ENCODE results near the gene GRPEL2. TPM values are rescaled to one million over a fixed set of nuclear protein-coding genes. Genes with fewer than 3 reads are reported as not detected.

The GRPEL2 gene
- total RNA-seq, 4 donors from 2014 or later = 12.6 to 19.6 (median 13.7) TPM

GRCh38 chr5:149323621-149324205 lies 21.6 kb upstream of the GRPEL2 start:
- H3K4me1 ChIP-seq = peaks cover 11 to 12% of the 10 kb centered on the region in 2 donors
- intact Hi-C loops (cut with DNase I) = loop anchor here (5.0 kb wide), 1 partner anchor 109 kb away; no protein-coding TSS in a partner anchor
- no peak overlapping the region for H3K27ac ChIP-seq
- no peaks in the 10 kb centered on the region for H3K27me3 ChIP-seq
- TF ChIP-seq POLR2A (IDR thresholded peaks at IDR 0.05) (no peak), CTCF (IDR thresholded peaks at IDR 0.05) (no peak)
- no peaks in the 10 kb centered on the region for H3K9me3 ChIP-seq
- WGBS, 2 donors = 87 to 88% methylated on average over 2 of the region's 2 CpGs
- H3K4me3 ChIP-seq (replicated peaks in 1 of 3) = no peak overlapping the region
- DNase-seq = no peak
- no peaks in the 10 kb centered on the region for H3K36me3 ChIP-seq

- no peak for DNase-seq
- Histone ChIP-seq H3K27me3 (no peaks in the 10 kb centered on the region), H3K4me3 (replicated peaks in 1 of 3) (no peak overlapping the region), H3K27ac (no peak overlapping the region), H3K4me1 (peaks cover 11 to 12% of the 10 kb centered on the region in 2 donors), H3K36me3 (no peaks in the 10 kb centered on the region), H3K9me3 (no peaks in the 10 kb centered on the region)
- no peak for TF ChIP-seq POLR2A (IDR thresholded peaks at IDR 0.05)
- no peak for TF ChIP-seq CTCF (IDR thresholded peaks at IDR 0.05)
- 86 to 88% methylated on average over 2 of the region's 2 CpGs for WGBS, 2 donors
- intact Hi-C loops (cut with DNase I) = loop anchor here (5.0 kb wide), 1 partner anchor 108 kb away; no protein-coding TSS in a partner anchor
Observed at GRCh38 chr5:149324641-149325040, 20.7 kb upstream of the GRPEL2 start.

- Histone ChIP-seq H3K4me1 (peaks cover 11 to 12% of the 10 kb centered on the region in 2 donors), H3K27ac (no peak overlapping the region), H3K9me3 (no peaks in the 10 kb centered on the region), H3K36me3 (no peaks in the 10 kb centered on the region), H3K4me3 (replicated peaks in 1 of 3) (no peak overlapping the region), H3K27me3 (no peaks in the 10 kb centered on the region)
- intact Hi-C loops (cut with DNase I) = no loop called here
- no peak for DNase-seq
- TF ChIP-seq CTCF (IDR thresholded peaks at IDR 0.05) (no peak), POLR2A (IDR thresholded peaks at IDR 0.05) (no peak)
Observed at GRCh38 chr5:149325166-149325735, 20.0 kb upstream of the GRPEL2 start.

GRCh38 chr5:149325894-149326293 lies 19.4 kb upstream of the GRPEL2 start:
- Histone ChIP-seq H3K36me3 (no peaks in the 10 kb centered on the region), H3K27ac (no peak overlapping the region), H3K27me3 (no peaks in the 10 kb centered on the region), H3K9me3 (no peaks in the 10 kb centered on the region), H3K4me3 (replicated peaks in 1 of 3) (no peak overlapping the region), H3K4me1 (peaks cover 5 to 6% of the 10 kb centered on the region in 2 donors)
- DNase-seq = no peak
- 93 to 94% methylated on average over 5 of the region's 5 CpGs for WGBS, 2 donors
- intact Hi-C loops (cut with DNase I) = no loop called here
- TF ChIP-seq CTCF (IDR thresholded peaks at IDR 0.05) (no peak), POLR2A (IDR thresholded peaks at IDR 0.05) (no peak)

- no peaks in the 10 kb centered on the region for H3K4me1 ChIP-seq
- intact Hi-C loops (cut with DNase I) = no loop called here
- WGBS, 2 donors = 81 to 85% methylated on average over 3 of the region's 3 CpGs
- no peaks in the 10 kb centered on the region for H3K36me3 ChIP-seq
- TF ChIP-seq POLR2A (IDR thresholded peaks at IDR 0.05) = no peak
- no peak for TF ChIP-seq CTCF (IDR thresholded peaks at IDR 0.05)
- no peak for DNase-seq
- no peaks in the 10 kb centered on the region for H3K9me3 ChIP-seq
- no peak overlapping the region for H3K4me3 ChIP-seq (replicated peaks in 1 of 3)
- H3K27me3 ChIP-seq = no peaks in the 10 kb centered on the region
- no peak overlapping the region for H3K27ac ChIP-seq
Observed at GRCh38 chr5:149326611-149327010, 18.7 kb upstream of the GRPEL2 start.
